GM12878 (cell line): ENCODE data around the gene CRMP1. TPM values are rescaled to one million over a fixed set of nuclear protein-coding genes. Genes with fewer than 3 reads are reported as not detected.

Experiments used
- ATAC-seq: fragments of 200-7000 bp; cut with Tn5 transposase; 3 replicates; pipeline ENCODE4 v1.9.1; 2020; ENCODE audit warnings: mild to moderate bottlenecking, moderate library complexity
- BruUV-seq: library from RNA; stranded (reverse); fragments of 400-500 nt; replicated peaks from 2 replicates; lab custom pipeline; 2021; lab: Mats Ljungman, UMichigan
- CTCF ChIA-PET: fragments of 300-600 bp; sonication (Branson Sonifier 250); formaldehyde crosslinking; extraction: SDS; loops from one replicate; lab custom pipeline; 2021; ENCODE audit warnings: inconsistent platforms; lab: Yijun Ruan, JAX
- POLR2A ChIA-PET: fragments of 350-600 bp; formaldehyde crosslinking; extraction: SDS; loops from one replicate; lab custom pipeline; 2021; ENCODE audit warnings: inconsistent platforms; lab: Charles Lee
- RAD21 ChIA-PET: fragments of 300-600 bp; sonication (Branson Sonifier 250); formaldehyde crosslinking; loops from one replicate; lab custom pipeline; 2023; ENCODE audit warnings: antibody characterized with exemption; ENCODE audit not compliant: unreplicated experiment; lab: Charles Lee
- SMC1A ChIA-PET: fragments of 300-600 bp; sonication (Branson Sonifier 250); formaldehyde crosslinking; loops from one replicate; lab custom pipeline; 2023; ENCODE audit not compliant: unreplicated experiment, uncharacterized antibody; lab: Charles Lee
- DNase-seq: peaks from one replicate; pipeline ENCODE4 v3.0.0-alpha.2; 2011; ENCODE audit warnings: low read depth, low spot score
- FAIRE-seq: peaks from 3 replicates; lab custom pipeline; 2011; peaks lifted over from hg19 to GRCh38; lab: Jason Lieb, UNC
- H2AFZ ChIP-seq: 2 replicates; pipeline ENCODE4 v1.6.0; 2011; ENCODE audit warnings: low read depth, low read length, control low read depth; ENCODE audit not compliant: control insufficient read depth
- H3K27ac ChIP-seq: 2 replicates; pipeline ENCODE4 v1.5.1; 2011; ENCODE audit warnings: control low read depth; ENCODE audit not compliant: control insufficient read depth, insufficient read depth
- H3K27me3 ChIP-seq, 2 experiments: replicated peaks in 1 of 2; 2 replicates each; pipeline versions ENCODE4 v1.6.0 to v1.6.1; 2011; ENCODE audit warnings: low read length in 1 of 2; ENCODE audit not compliant: control insufficient read depth in 2 of 2, insufficient read depth in 2 of 2
- H3K36me3 ChIP-seq, 2 experiments: 2 replicates each; pipeline ENCODE4 v1.5.1; 2011; ENCODE audit warnings: low read length in 1 of 2; ENCODE audit not compliant: control insufficient read depth in 2 of 2, insufficient read depth in 2 of 2
- H3K4me1 ChIP-seq: 2 replicates; pipeline ENCODE4 v1.6.1; 2011; ENCODE audit warnings: mild to moderate bottlenecking, low read length, moderate library complexity, mixed read lengths; ENCODE audit not compliant: control insufficient read depth, insufficient read depth
- H3K4me2 ChIP-seq: 2 replicates; pipeline ENCODE4 v1.6.0; 2011; ENCODE audit warnings: control low read depth; ENCODE audit not compliant: control insufficient read depth, insufficient read depth
- H3K4me3 ChIP-seq: fragments of 200-600 bp; sonication (generic); 2 replicates; pipeline ENCODE4 v1.5.1; 2016
- H3K79me2 ChIP-seq: 2 replicates; pipeline ENCODE4 v1.6.0; 2011; ENCODE audit warnings: low read length; ENCODE audit not compliant: control insufficient read depth, insufficient read depth
- H3K9ac ChIP-seq: 2 replicates; pipeline ENCODE4 v1.8.0; 2011; ENCODE audit warnings: low read length, control low read depth, mixed read lengths; ENCODE audit not compliant: control insufficient read depth, insufficient read depth
- H3K9me3 ChIP-seq: replicated peaks from 3 replicates; pipeline ENCODE4 v1.5.1; 2011; ENCODE audit warnings: mild to moderate bottlenecking, low read length; ENCODE audit not compliant: control insufficient read depth, insufficient read depth
- H4K20me1 ChIP-seq: 2 replicates; pipeline ENCODE4 v1.6.0; 2011; ENCODE audit not compliant: control insufficient read depth, insufficient read depth
- CEBPZ ChIP-seq: fragments of 150-350 bp; IDR thresholded peaks from 2 replicates; pipeline ENCODE4 v1.6.1; 2016; ENCODE audit warnings: low read depth, low read length
- E2F4 ChIP-seq: IDR thresholded peaks from 2 replicates; pipeline ENCODE4 v1.6.1; 2012; ENCODE audit warnings: low read depth, low read length, improper control_type of control experiment
- GATAD2B ChIP-seq: fragments of 450-650 bp; conservative IDR thresholded peaks from 2 replicates; pipeline ENCODE4 v1.6.1; 2017; ENCODE audit warnings: low read depth, mild to moderate bottlenecking, moderate library complexity
- IKZF1 ChIP-seq: fragments of 450-650 bp; conservative IDR thresholded peaks from 2 replicates; pipeline ENCODE4 v1.6.1; 2017; ENCODE audit warnings: antibody characterized with exemption, mild to moderate bottlenecking
- SRF ChIP-seq, 2 experiments: IDR thresholded peaks; 2 replicates each; pipeline ENCODE4 v1.6.1; 2011; ENCODE audit warnings: low read depth in 2 of 2, low read length in 2 of 2, mild to moderate bottlenecking in 1 of 2, moderate library complexity in 1 of 2
- WRNIP1 ChIP-seq: IDR thresholded peaks from 2 replicates; pipeline ENCODE4 v1.6.1; 2011; ENCODE audit warnings: low read depth, low read length, improper control_type of control experiment, borderline replicate concordance
- ZBTB33 ChIP-seq: fragments of 450-650 bp; IDR thresholded peaks from 2 replicates; pipeline ENCODE4 v1.6.1; 2017; ENCODE audit warnings: mild to moderate bottlenecking
- WGBS: methylation state at CpG from one replicate; pipeline ENCODE4 v1.1.6; 2016; ENCODE audit warnings: low lambda C conversion rate; ENCODE audit not compliant: insufficient replicate concordance, insufficient coverage; ENCODE audit errors: missing lambda C conversion rate; 5-methylcytosine and 5-hydroxymethylcytosine counted together
- in situ Hi-C: fragments of 300-500 bp; cut with MboI; formaldehyde crosslinking; loops from 9 replicates; pipeline ENCODE4 v1.14.3; 2018; ENCODE audit warnings: mixed read lengths
- intact Hi-C: fragments of 100-400 bp; cut with micrococcal nuclease; formaldehyde crosslinking; loops from one replicate; pipeline ENCODE4 v1.14.2; 2022; ENCODE audit not compliant: unreplicated experiment
- polyA plus RNA-seq, 11 experiments: library from polyadenylated mRNA; depleted of rRNA in 4 of 11; unstranded in 6 of 11; stranded (reverse) in 5 of 11; fragments of >200 nt; fragmentation: Nextera tagmentation in 4 of 11; fragmentation: Illumina TruSeq in 1 of 11; extraction: Ambion mirVana in 4 of 11; extraction: Trizol in 1 of 11; gene quantifications; 1 replicate in 1 of 11; 2 replicates in 10 of 11; pipeline versions ENCODE4 v1.2.1 to v1.2.3, GENCODE V29; 2011 to 2016; ENCODE audit warnings: inconsistent platforms in 2 of 11, missing spikeins in 2 of 11, low read depth in 1 of 11
- total RNA-seq, 4 experiments: library from RNA; depleted of rRNA in 3 of 4; stranded (reverse); fragments of >200 nt in 3 of 4; fragmentation: Illumina TruSeq in 1 of 4; extraction: Trizol in 1 of 4; gene quantifications; 2 replicates each; pipeline versions ENCODE4 v1.2.1 to v1.2.3, GENCODE V29; 2013 to 2021

Gene CRMP1
- total and polyA plus RNA-seq, 10 of the 15 experiments (the other 5 are each of a cell fraction or from before 2014, with no cell fraction given): 0.03 to 1.4 (median 0.12) TPM; not detected in 2

- Histone ChIP-seq H2AFZ (no peak overlapping the region), H3K4me3 (no peak overlapping the region), H3K9ac (no peak overlapping the region), H3K4me1 (no peaks in the 10 kb centered on the region), H3K4me2 (no peak overlapping the region), H3K79me2 (no peaks in the 10 kb centered on the region), H3K36me3 (peaks cover 0 to 3% of the 10 kb centered on the region in 2 experiments; a peak in 2 of 4 replicates), H4K20me1 (no peaks in the 10 kb centered on the region), H3K27ac (no peak overlapping the region), H3K27me3 (no peaks in the 10 kb centered on the region), H3K9me3 (no peaks in the 10 kb centered on the region)
- SMC1A ChIA-PET: no interaction called here
- intact Hi-C loops (no loop called here), in situ Hi-C loops (loop anchor here (10.0 kb wide), 3 partner anchors 412 to 1332 kb away; no protein-coding TSS in a partner anchor)
- no TSS peak for BruUV-seq
- RAD21 ChIA-PET: no interaction called here
- TF ChIP-seq WRNIP1: no peak
- TF ChIP-seq GATAD2B: no peak
- TF ChIP-seq CEBPZ: no peak
- no peak for TF ChIP-seq IKZF1
- no peak for TF ChIP-seq E2F4
- no peak for TF ChIP-seq ZBTB33
- TF ChIP-seq SRF (IDR thresholded peaks at IDR 0.05; ENCODE audit: low read depth in 2 of 2, low read length in 2 of 2): no peak
- WGBS: 9% methylated on average over 12 of the region's 12 CpGs
- FAIRE-seq: no peak
- CTCF ChIA-PET: no interaction called here
- POLR2A ChIA-PET: no interaction called here
- no peak for DNase-seq
- no peak for ATAC-seq
Observed at GRCh38 chr4:5816851-5817375, 76.0 kb downstream of the CRMP1 start.
